GM21619 (cell line): ENCODE data around the gene THSD7B.
"Not testable (repeated sequence)": the region's sequence is repeated elsewhere in the genome, so short reads cannot be mapped to it uniquely, and the experiment has no call there.

Source experiments
- ATAC-seq: cut with Tn5 transposase; IDR thresholded peaks from one replicate; pipeline ENCODE4 v1.9.1; 2021; ENCODE audit not compliant: unreplicated experiment

Gene THSD7B

DNA sequence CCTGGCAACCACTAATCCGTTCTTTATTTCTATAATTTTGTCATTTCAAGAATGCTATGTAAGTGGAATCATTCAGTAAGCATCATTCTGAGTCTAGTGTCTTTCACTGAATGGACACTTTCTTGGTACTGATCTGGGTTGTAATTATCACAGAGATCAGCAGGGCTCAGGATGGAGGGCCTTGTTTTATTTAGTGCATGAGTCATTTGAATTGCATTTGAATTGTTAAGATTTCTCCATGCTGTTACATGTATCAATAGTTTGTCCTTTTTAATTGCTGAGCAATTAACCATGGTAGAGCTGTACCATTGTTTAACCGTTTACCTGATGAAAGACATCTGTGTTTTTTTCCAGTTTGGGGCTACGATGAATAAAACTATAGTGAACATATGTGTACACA, 256.4 kb downstream of the THSD7B start:
- ATAC-seq = no peak

- no peak for ATAC-seq
These were observed 257.9 kb downstream of the THSD7B start for GRCh38 chr2:137023205-137023604.

DNA sequence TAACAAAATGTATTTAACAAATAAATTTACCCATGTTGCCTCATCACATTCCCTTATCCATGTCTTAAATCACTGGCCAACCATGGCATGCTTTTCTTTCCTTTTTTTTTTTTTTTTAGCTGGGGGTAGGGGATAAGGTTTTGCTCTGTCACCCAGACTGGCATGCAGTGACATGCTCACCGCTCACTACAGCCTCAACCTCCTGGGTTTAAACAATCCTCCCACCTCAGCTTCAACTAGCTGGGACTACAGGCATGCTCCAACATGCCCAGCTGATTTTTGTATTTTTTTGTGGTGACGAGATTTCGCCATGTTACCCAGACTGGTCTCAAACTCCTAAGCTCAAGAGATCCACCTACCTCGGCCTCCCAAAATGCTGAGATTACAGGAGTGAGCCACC, 266.4 kb downstream of the THSD7B start:
- ATAC-seq = no peak

DNA sequence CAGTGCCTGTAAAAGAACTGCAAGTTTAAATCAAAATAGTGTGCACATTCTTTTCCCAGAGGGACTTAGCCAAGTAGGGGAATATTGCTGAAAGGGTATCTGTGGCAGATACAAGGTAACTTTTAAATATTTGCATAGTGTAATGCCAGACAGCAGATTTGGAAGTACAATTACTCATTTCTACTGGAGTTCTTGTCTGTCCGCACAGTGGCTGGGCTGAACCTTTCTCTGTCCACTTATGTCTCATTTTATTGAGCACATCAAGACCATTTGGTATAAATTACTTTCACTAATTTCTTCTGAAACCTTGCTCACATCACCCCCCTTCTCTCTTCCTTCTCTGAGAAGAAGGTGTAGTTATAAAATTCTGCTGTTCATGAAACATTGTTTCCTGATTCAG, 271.3 kb downstream of the THSD7B start:
- no peak for ATAC-seq

DNA sequence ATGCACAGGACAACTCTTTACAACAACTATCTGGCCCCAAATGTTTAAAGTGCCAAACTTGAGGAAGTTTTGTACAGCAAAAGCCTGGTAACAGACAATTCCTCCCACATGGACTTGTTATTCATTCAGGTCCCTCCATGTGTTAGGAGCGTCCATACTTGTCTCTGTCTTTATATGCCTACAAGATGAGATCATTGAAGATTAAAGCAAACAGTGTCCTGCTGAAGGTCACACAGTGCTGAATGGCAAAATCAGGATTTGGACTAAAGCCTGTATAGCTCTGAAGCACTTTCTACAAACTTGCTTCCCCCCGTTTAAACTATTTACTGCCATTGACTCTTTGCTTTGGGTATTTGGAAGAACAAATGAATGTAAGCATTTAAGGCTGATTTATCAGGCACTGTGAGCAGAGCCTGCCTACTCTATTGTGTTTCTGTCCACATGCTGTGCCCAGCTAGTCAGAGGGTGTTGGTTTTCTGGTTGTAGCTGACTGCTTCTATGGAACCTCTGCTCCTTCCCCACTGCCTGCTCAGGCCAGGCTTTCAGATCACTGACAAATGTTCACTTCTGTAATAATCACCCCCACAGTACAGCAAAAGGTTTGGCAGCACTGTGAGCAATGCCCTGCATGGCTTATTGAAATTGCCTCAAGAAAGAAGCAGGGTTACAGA, 274.3 kb downstream of the THSD7B start:
- ATAC-seq = no peak

DNA sequence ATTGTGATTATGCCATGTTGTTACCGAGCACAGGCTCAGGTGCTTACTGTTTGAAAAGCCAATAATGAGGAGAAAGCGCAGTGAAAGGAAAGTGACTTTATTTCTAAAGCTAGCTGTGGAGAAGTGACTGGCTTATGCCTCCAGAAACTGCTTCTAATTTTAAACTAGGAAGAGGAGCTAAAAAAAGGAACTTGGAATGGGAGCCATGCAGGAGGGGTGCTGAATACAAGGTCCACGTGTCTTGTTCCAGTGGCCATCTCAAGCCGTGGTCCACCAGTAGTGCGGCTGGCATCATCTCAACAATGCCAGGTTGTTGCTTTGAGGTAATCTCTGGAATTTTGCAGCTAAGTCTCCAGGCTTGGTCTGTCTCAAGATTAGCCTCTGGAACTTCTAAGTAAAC, 282.0 kb downstream of the THSD7B start:
- ATAC-seq = no peak

DNA sequence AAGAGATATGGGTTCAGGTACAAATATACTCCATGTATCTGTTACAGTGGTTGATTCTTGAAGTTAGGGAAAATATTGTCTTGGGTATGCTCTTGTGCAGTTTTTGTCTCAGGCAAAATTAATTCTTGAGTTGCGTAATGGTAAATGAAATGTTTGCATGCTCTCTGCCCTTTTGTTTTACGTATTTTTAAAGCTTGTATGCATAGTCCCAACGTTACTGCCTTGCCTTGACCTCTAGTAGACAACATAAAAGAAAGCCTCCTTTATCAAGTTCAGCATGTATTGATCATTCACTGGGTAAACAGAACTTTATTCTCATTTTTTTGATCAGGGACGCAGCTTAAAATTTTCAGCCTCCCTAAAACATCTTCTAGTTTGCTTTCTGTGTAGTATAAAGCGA, 283.1 kb downstream of the THSD7B start:
- no peak for ATAC-seq

- no peak for ATAC-seq
These were observed 284.2 kb downstream of the THSD7B start for GRCh38 chr2:137049518-137049917.

DNA sequence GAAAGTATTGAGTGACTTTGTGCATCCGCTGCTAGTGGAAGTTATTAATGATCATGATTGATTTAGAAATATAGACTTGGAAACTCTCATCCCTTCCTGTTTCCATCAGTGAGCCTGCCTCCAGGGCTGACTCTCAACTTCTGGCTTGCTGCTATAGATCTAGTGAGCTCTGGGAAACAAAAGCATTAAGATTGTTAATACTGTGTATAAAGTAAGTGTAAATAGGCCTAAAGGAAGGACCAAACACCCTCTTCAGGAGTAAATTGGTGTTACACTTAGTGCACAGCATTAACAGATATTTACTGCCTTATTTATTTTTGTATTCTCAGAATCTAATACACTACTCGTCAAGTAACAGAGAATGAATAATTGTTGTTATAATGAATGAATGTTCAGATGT, 285.6 kb downstream of the THSD7B start:
- no peak for ATAC-seq

DNA sequence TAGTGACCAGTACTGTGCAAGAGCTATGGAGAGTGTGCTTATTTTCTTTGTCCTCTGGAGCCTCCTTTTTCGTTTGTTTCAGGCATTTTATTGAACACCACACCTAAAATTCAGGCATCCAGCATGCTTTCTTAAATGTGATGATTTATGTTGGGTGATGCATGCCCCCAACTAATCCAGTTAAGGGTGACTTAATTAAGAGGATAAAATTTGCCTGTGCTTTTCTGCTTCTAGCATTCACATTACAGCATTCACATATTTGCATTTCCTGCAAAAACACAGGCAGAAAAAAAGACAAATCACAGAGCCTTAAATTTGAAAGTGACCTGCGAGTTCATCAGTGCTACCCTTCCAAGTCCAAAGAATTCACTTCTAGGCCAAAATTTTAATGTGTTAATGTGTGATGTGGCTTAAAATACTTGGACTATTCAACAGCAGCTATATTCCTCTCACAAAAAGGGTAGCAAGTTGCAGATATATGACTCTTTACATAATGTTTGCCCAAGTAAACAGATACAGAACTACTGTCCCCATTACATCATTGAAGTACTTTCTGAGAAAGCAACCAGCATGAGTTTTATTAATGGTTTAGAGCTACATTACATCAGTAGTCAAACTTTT, 286.5 kb downstream of the THSD7B start:
- ATAC-seq = no peak

DNA sequence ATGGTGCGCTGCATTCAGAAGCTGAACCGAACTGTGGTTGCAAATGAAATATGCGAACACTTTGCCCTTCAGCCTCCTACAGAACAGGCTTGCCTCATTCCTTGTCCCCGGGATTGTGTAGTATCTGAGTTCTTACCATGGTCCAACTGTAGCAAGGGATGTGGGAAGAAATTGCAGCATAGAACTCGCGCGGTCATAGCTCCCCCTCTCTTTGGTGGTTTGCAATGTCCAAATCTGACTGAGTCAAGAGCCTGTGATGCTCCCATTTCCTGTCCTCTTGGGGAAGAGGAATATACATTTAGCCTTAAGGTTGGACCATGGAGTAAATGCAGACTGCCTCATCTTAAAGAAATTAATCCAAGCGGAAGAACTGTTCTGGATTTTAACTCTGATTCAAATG, 291.4 kb downstream of the THSD7B start:
- no peak for ATAC-seq

DNA sequence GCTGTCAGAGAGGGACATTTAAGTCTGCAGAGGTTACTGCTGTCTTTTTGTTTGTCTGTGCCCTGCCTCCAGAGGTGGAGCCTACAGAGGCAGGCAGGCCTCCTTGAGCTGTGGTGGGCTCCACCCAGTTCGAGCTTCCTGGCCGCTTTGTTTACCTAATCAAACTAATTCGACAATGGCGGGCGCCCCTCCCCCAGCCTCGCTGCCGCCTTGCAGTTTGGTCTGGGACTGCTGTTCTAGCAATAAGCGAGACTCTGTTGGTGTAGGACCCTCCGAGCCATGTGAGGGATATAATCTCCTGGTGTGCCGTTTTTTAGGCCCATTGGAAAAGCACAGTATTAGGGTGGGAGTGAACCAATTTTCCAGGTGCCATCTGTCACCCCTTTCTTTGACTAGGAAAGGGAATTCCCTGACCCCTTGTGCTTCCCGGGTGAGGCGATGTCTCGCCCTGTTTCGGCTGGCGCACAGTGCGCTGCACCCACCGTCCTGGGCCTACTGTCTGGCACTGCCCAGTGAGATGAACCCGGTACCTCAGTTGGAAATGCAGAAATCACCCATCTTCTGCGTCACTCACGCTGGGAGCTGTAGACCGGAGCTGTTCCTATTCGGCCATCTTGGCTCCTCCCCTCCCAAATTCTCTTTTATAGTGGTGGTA, 310.9 kb downstream of the THSD7B start:
- ATAC-seq = not testable (repeated sequence)

DNA sequence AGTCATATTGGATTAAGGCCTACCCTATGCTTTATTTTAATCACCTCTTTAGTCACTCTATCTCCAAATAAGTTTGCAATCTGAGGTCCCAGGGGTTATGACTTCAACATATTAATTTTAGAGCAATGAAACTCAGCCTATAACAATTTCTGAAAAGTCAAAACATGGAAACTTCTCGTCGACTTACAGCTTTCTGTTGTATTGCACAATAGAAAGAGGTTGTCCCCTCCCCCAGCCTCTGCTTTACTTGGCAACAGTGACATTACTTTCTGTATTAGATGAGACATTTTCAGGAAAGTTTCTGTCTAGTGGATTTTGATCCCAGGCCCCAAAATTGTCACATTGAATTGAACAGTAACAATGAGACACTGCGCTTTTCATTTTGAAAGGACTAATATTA, 326.4 kb downstream of the THSD7B start:
- ATAC-seq = no peak

DNA sequence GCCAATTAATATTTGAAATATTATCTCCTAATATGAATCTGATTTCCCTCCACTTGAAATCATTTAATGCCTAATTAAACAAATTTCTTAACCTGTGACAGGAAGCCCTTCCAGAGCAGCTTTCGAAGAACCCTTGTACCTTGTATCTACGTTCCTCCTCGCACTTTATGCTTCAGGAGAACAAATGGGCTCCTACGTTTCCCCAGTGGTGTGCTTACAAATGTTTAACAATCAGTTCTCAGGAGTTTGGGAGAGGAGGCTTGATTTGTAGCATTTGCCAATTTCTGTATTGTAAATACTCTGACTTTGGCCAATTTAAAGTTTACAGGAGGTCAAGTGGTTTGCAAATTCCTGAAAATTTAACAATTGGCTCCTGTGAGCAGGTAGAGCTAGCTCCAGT, 327.8 kb downstream of the THSD7B start:
- ATAC-seq = no peak

- ATAC-seq = no peak
These were observed 330.8 kb downstream of the THSD7B start for GRCh38 chr2:137096187-137096586.

GRCh38 chr2:137096693-137097092, 331.3 kb downstream of the THSD7B start:
- ATAC-seq = no peak

DNA sequence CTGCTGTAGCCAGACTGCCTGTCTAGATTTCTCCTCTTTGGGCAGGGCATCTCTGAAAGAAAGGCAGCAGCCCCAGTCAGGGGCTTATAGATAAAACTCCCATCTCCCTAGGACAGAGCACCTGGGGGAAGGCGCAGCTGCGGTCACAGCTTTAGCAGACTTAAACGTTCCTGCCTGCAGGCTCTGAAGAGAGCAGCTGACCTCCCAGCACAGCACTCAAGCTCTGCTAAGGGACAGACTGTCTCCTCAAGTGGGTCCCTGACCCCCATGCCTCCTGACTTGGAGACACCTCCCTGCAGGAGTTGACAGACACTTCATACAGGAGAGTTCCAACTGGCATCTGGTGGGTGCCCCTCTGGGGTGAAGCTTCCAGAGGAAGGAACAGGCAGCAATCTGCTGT, 336.5 kb downstream of the THSD7B start:
- ATAC-seq = not testable (repeated sequence)

GRCh38 chr2:137107904-137108303, 342.6 kb downstream of the THSD7B start:
- no peak for ATAC-seq

DNA sequence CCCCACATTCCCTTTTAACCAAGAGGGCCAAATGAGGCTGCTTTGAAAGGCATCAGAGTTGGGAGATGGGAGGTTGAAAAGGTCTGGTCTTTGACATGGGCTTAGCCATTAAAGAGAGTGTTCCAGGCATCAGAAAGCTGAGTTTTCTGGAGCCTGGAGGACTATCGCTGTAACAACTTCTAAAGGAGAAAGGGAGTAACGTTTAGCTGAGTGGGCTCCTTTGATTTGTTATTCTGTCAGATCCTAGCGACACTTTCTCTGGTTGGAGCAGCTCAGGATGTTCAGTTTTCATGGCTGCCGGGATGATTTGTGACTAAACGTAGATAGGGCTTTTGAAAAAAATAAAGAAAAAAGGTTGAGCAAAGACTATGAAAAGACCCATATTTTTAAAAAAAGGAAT, 346.6 kb downstream of the THSD7B start:
- no peak for ATAC-seq

DNA sequence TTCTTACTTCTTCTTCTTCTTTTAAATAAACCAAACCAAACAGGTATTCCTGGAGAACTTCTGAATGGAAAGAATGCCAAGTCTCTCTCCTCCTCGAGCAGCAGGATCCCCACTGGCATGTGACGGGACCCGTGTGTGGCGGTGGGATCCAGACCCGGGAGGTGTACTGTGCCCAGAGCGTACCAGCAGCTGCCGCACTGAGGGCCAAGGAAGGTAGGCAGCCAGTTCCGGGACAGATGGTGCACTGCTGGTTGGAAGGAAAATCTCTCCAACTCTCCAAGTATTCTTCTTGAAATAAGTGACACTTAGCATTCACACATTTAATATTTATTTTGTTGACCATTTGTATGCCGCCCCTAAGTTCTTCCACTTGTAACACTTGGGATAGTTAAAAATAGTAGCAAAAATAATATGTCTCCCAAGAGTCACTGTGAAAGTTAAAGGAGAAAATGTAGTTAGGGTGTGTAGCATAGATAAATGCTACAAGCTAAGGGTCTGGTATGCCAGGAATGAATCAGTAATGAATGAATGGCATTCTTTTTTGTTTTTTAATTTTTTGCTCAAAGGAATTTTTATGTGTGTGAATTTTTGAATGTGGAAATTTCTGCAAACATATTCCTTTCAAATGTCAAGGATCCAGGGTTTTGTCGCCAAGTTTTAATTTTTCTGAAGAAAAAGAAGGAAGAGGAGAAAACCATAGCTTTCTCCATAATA, 349.9 kb downstream of the THSD7B start:
- ATAC-seq = no peak

DNA sequence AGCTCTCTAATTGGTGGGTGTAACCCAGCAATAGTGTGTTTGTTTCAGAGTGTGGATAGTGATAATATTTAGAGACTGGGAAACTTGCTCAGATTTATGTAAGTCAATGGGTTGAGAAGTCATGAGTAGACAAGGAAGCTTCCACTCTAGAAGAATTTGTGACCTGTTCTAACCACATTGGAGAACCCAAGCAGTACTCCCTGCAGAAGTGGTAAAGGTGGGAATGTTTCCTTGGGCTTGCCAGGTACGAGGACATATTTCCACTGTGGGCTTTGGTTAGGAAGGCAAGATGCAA, 350.4 kb downstream of the THSD7B start:
- no peak for ATAC-seq

DNA sequence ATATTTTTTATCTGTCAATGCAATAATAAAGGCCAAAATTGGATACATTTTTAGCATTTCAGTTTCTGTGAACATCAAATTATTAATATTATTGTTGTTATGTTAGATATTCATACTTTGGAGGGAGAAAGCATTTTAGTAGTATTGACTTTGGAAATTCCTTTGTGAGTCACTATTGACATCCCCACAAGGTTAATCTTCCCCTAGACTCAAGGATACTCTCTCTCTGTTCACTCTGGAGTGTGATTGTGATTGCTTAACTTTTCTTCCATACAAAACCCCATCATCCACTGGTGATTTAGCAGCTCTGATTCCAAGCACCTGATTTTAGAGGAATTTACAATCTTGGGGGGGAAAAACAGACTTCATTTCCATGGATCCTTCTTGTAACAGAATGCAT, 352.0 kb downstream of the THSD7B start:
- ATAC-seq = no peak
